GM23338 (cell line): ENCODE data around the gene DLX5. TPM values are rescaled to one million over a fixed set of nuclear protein-coding genes. Genes with fewer than 3 reads are reported as not detected.

Experiments used
- ATAC-seq: fragments of 200-7000 bp; cut with Tn5 transposase; 3 replicates; pipeline ENCODE4 v1.9.1; 2020
- DNase-seq: peaks from one replicate; pipeline ENCODE4 v3.0.0-alpha.2; 2015; ENCODE audit warnings: low spot score
- H2AFZ ChIP-seq: fragments of 200-600 bp; sonication (generic); 2 replicates; pipeline ENCODE4 v1.8.0; 2016; ENCODE audit warnings: antibody characterized with exemption, mild to moderate bottlenecking, moderate library complexity
- H3F3A ChIP-seq: fragments of 200-600 bp; sonication (generic); replicated peaks from 2 replicates; pipeline ENCODE4 v1.8.0; 2017; ENCODE audit warnings: antibody characterized with exemption, mixed run types, low read depth
- H3K27ac ChIP-seq: fragments of 200-600 bp; sonication (generic); 2 replicates; pipeline ENCODE4 v1.6.1; 2016; ENCODE audit warnings: low read depth
- H3K27me3 ChIP-seq: fragments of 200-600 bp; sonication (generic); 2 replicates; pipeline ENCODE4 v1.8.0; 2016; ENCODE audit warnings: mild to moderate bottlenecking, mixed run types, moderate library complexity; ENCODE audit not compliant: insufficient read depth
- H3K36me3 ChIP-seq: fragments of 200-600 bp; sonication (generic); 2 replicates; pipeline ENCODE4 v1.8.0; 2016; ENCODE audit warnings: mild to moderate bottlenecking; ENCODE audit not compliant: insufficient read depth
- H3K4me1 ChIP-seq: fragments of 200-600 bp; sonication (generic); 2 replicates; pipeline ENCODE4 v1.8.0; 2016; ENCODE audit warnings: mild to moderate bottlenecking, moderate library complexity; ENCODE audit not compliant: insufficient read depth
- H3K4me2 ChIP-seq: fragments of 200-600 bp; sonication (generic); 2 replicates; pipeline ENCODE4 v1.7.1; 2017; ENCODE audit warnings: mixed run types
- H3K4me3 ChIP-seq: fragments of 200-600 bp; sonication (generic); 2 replicates; pipeline ENCODE4 v1.6.1; 2016; ENCODE audit warnings: mixed run types
- H3K79me2 ChIP-seq: fragments of 200-600 bp; sonication (generic); replicated peaks from 2 replicates; pipeline ENCODE4 v1.8.0; 2017; ENCODE audit warnings: mild to moderate bottlenecking; ENCODE audit not compliant: insufficient read depth
- H3K9me2 ChIP-seq: fragments of 200-600 bp; sonication (generic); 2 replicates; pipeline ENCODE4 v1.8.0; 2017; ENCODE audit not compliant: insufficient read depth
- H4K20me1 ChIP-seq: fragments of 200-600 bp; sonication (generic); replicated peaks from 2 replicates; pipeline ENCODE4 v1.8.0; 2017; ENCODE audit warnings: mild to moderate bottlenecking; ENCODE audit not compliant: insufficient read depth
- H3K27ac Mint-ChIP-seq: 2 replicates; pipeline ENCODE4 v1.8.0; 2020; ENCODE audit warnings: inconsistent platforms, mild to moderate bottlenecking, moderate library complexity, mixed read lengths
- H3K27me3 Mint-ChIP-seq: 3 replicates; pipeline ENCODE4 v1.8.0; 2022; ENCODE audit warnings: low read depth, mild to moderate bottlenecking, moderate library complexity, mixed read lengths, inconsistent platforms; ENCODE audit not compliant: insufficient read depth, poor library complexity
- H3K36me3 Mint-ChIP-seq: 3 replicates; pipeline ENCODE4 v1.8.0; 2021; ENCODE audit warnings: low read depth, mild to moderate bottlenecking, inconsistent platforms, moderate library complexity, mixed read lengths
- H3K4me1 Mint-ChIP-seq: 3 replicates; pipeline ENCODE4 v1.8.0; 2020; ENCODE audit warnings: mild to moderate bottlenecking, inconsistent platforms, mixed read lengths
- H3K4me3 Mint-ChIP-seq: 3 replicates; pipeline ENCODE4 v1.8.0; 2021; ENCODE audit warnings: moderate library complexity, mild to moderate bottlenecking, inconsistent platforms, mixed read lengths
- H3K9me3 Mint-ChIP-seq: 3 replicates; pipeline ENCODE4 v1.8.0; 2020; ENCODE audit warnings: moderate library complexity, mild to moderate bottlenecking, inconsistent platforms, mixed read lengths
- CTCF ChIP-seq, 2 experiments: fragments of 200-600 bp in 1 of 2; sonication (generic) in 1 of 2; conservative IDR thresholded peaks; 2 replicates each; pipeline versions ENCODE4 v1.5.1 to v1.6.1; 2016 to 2017; ENCODE audit warnings: antibody characterized with exemption in 2 of 2, low read depth in 2 of 2, mild to moderate bottlenecking in 2 of 2, moderate library complexity in 1 of 2
- ETS1 ChIP-seq: IDR thresholded peaks from 2 replicates; pipeline ENCODE4 v1.6.1; 2016; ENCODE audit warnings: antibody characterized with exemption
- EZH2 ChIP-seq: fragments of 200-600 bp; sonication (generic); IDR thresholded peaks from one replicate; pipeline ENCODE4 v1.8.0; 2017; ENCODE audit warnings: antibody characterized with exemption, mild to moderate bottlenecking, low read depth; ENCODE audit not compliant: unreplicated experiment
- EZH2phosphoT487 ChIP-seq: fragments of 200-600 bp; sonication (generic); IDR thresholded peaks from one replicate; pipeline ENCODE4 v1.8.1; 2018; ENCODE audit warnings: antibody characterized with exemption; ENCODE audit not compliant: unreplicated experiment
- JUNB ChIP-seq: IDR thresholded peaks from one replicate; pipeline ENCODE4 v1.6.1; 2016; ENCODE audit warnings: antibody characterized with exemption; ENCODE audit not compliant: unreplicated experiment
- NANOG ChIP-seq: IDR thresholded peaks from 2 replicates; pipeline ENCODE4 v1.6.1; 2016; ENCODE audit warnings: antibody characterized with exemption, borderline replicate concordance
- STAT1 ChIP-seq: IDR thresholded peaks from one replicate; pipeline ENCODE4 v1.6.1; 2016; ENCODE audit warnings: antibody characterized with exemption; ENCODE audit not compliant: unreplicated experiment
- ZNF114 ChIP-seq: fragments of 250-450 bp; sonication (Bioruptor Pico); IDR thresholded peaks from 2 replicates; pipeline ENCODE4 v1.5.0; 2020; ENCODE audit warnings: mild to moderate bottlenecking, moderate library complexity
- ZNF331 ChIP-seq: fragments of 250-450 bp; sonication (Bioruptor Pico); IDR thresholded peaks from 2 replicates; pipeline ENCODE4 v1.5.0; 2020; ENCODE audit warnings: low read depth, mild to moderate bottlenecking, moderate library complexity
- polyA plus RNA-seq: library from polyadenylated mRNA; unstranded; fragments of >200 nt; fragmentation: Nextera tagmentation; extraction: Ambion mirVana; gene quantifications from 2 replicates; pipeline ENCODE4 v1.2.1, GENCODE V29; 2016
- total RNA-seq: library from RNA; depleted of rRNA; stranded (reverse); fragments of >200 nt; shearing (Covaris generic); gene quantifications from 2 replicates; pipeline ENCODE4 v1.2.3, GENCODE V29; 2014
- TF ChIP-seq, protein P1 (sequence below): IDR thresholded peaks from one replicate; pipeline ENCODE4 v1.6.1; 2018; ENCODE audit warnings: antibody characterized with exemption; ENCODE audit not compliant: unreplicated experiment

DLX5 gene
- total and polyA plus RNA-seq, 2 experiments from 2014 or later = not detected

DNA sequence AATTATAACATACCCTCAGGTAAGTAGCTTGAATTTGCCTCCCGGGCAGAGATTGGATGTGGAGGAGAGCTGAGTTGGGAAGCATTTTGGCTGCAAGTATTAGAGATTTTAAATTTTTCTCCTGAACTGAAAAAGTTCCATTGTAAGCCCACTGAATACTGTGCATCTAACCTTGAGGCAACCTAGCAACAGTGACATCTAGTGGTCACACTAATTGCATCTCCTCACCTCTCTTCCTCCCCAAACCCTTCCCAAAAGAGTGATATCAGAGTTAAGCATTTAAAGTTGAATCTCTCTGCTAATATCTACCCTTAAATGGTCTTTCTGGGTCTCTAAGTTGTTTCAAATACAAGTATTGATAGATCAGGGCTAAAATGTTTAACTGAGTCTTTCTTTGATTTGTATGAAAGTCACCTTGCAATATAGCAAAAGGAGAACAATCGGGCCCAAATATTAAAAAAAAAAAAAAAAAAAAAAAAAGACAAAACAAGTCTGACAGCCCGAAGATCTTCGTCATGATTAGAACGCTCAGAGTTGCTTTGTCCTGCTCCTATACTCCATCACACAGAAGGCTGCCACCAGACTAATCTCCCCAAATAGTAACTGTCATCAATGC is 40.4 kb upstream of the DLX5 start:
- H3K4me1 Mint-ChIP-seq = no peaks in the 10 kb centered on the region
- H3F3A ChIP-seq = no peaks in the 10 kb centered on the region
- H2AFZ ChIP-seq = peak overlapping the region; percentile 36; the same call in 1 of the 2 replicates
- no peak overlapping the region for H3K27ac Mint-ChIP-seq
- ATAC-seq (peak; percentile 94), DNase-seq (peak; percentile 82)
- no peak overlapping the region for H3K4me2 ChIP-seq
- no peaks in the 10 kb centered on the region; the same call in 2 of the 3 replicates for H3K9me3 Mint-ChIP-seq
- TF ChIP-seq CTCF (conservative IDR thresholded peaks at IDR 0.05; ENCODE audit: low read depth in 2 of 2) (peak; percentile 79 to 90), ETS1 (no peak), ZNF331 (CRISPR knock-in tag) (no peak), EZH2phosphoT487 (no peak)
- no peaks in the 10 kb centered on the region for H3K27me3 ChIP-seq
- H3K36me3 ChIP-seq = no peaks in the 10 kb centered on the region
- no peak overlapping the region for H3K27ac ChIP-seq
- no peaks in the 10 kb centered on the region for H3K36me3 Mint-ChIP-seq
- H3K4me1 ChIP-seq = no peaks in the 10 kb centered on the region
- H4K20me1 ChIP-seq = no peaks in the 10 kb centered on the region
- no peaks in the 10 kb centered on the region for H3K9me2 ChIP-seq
- H3K79me2 ChIP-seq = no peaks in the 10 kb centered on the region
- H3K4me3 ChIP-seq = no peak overlapping the region
- no peak overlapping the region for H3K4me3 Mint-ChIP-seq
- peaks cover 4% of the 10 kb centered on the region for H3K27me3 Mint-ChIP-seq

- Histone ChIP-seq H3K27me3 (no peaks in the 10 kb centered on the region), H4K20me1 (no peaks in the 10 kb centered on the region), H3K27ac (no peak overlapping the region), H3K4me1 (no peaks in the 10 kb centered on the region), H3K4me3 (no peak overlapping the region), H3K36me3 (no peaks in the 10 kb centered on the region), H3K79me2 (no peaks in the 10 kb centered on the region), H3K9me2 (no peaks in the 10 kb centered on the region), H2AFZ (no peak overlapping the region), H3K4me2 (no peak overlapping the region), H3F3A (no peaks in the 10 kb centered on the region)
- no peak for ATAC-seq
- Mint-ChIP-seq H3K9me3 (peaks cover 4% of the 10 kb centered on the region; the same call in 2 of the 3 replicates), H3K4me1 (no peaks in the 10 kb centered on the region), H3K4me3 (no peak overlapping the region), H3K27ac (no peak overlapping the region), H3K36me3 (no peaks in the 10 kb centered on the region), H3K27me3 (peaks cover 4% of the 10 kb centered on the region)
- DNase-seq = no peak
- TF ChIP-seq, protein P1, sequence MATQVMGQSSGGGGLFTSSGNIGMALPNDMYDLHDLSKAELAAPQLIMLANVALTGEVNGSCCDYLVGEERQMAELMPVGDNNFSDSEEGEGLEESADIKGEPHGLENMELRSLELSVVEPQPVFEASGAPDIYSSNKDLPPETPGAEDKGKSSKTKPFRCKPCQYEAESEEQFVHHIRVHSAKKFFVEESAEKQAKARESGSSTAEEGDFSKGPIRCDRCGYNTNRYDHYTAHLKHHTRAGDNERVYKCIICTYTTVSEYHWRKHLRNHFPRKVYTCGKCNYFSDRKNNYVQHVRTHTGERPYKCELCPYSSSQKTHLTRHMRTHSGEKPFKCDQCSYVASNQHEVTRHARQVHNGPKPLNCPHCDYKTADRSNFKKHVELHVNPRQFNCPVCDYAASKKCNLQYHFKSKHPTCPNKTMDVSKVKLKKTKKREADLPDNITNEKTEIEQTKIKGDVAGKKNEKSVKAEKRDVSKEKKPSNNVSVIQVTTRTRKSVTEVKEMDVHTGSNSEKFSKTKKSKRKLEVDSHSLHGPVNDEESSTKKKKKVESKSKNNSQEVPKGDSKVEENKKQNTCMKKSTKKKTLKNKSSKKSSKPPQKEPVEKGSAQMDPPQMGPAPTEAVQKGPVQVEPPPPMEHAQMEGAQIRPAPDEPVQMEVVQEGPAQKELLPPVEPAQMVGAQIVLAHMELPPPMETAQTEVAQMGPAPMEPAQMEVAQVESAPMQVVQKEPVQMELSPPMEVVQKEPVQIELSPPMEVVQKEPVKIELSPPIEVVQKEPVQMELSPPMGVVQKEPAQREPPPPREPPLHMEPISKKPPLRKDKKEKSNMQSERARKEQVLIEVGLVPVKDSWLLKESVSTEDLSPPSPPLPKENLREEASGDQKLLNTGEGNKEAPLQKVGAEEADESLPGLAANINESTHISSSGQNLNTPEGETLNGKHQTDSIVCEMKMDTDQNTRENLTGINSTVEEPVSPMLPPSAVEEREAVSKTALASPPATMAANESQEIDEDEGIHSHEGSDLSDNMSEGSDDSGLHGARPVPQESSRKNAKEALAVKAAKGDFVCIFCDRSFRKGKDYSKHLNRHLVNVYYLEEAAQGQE = no peak
- TF ChIP-seq ETS1 = no peak
- TF ChIP-seq JUNB = no peak
- TF ChIP-seq STAT1 = no peak
- no peak for TF ChIP-seq EZH2phosphoT487
- no peak for TF ChIP-seq NANOG
- TF ChIP-seq ZNF331 (CRISPR knock-in tag) = no peak
- no peak for TF ChIP-seq EZH2
- no peak for TF ChIP-seq ZNF114
These were observed 39.4 kb upstream of the DLX5 start for GRCh38 chr7:97064020-97064419.
